ENCODE results near the gene DDX43. TPM values are rescaled to one million over a fixed set of nuclear protein-coding genes. Genes with fewer than 3 reads are reported as not detected.
A peak's percentile ranks its signal among the peaks of the same experiment; 100 is the strongest.

DDX43 gene
- total and polyA plus RNA-seq, 10 of the 15 experiments (the other 5 are each of a cell fraction or from before 2014, with no cell fraction given) = 0.12 TPM; not detected in 9

DNA sequence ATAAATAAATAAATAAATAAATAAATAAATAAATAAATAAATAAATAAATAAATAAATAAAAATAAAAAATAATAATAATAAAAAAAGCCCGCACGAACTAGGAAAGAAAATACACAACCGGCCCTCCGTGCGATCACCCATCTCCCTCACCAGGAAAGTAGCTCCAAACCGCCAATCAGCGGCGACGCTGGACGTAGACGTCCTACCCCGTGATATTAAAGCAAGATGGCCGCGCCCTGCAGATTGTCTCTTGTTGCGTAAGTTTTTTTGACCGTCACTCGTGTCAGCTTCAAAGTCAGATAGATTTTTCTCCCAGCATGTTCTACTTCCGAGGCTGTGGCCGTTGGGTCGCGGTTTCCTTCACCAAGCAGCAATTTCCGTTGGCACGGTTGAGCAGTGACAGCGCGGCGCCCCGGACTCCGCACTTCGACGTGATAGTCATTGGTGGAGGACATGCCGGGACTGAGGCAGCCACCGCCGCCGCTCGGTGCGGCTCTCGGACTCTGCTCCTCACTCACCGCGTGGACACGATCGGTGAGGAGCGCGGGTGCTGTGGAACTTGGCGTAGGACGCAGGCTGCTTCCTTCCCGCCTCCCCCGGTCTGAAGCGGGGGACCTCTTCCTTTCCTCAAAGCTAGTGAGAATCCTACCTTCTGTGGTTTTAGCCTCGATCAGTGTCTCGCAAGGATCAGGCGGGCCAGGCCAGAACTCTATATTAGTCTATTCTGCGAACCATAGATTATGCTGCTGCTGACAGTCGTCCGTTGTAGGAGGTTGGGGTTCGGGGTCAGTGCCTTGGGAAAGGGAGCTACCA, 67.1 kb downstream of the DDX43 start, which contains the start of gene MTO1 (continued):
- TF ChIP-seq NRF1 (conservative IDR thresholded peaks at IDR 0.05; ENCODE audit: low read depth, low read length) = no peak
- no peak for TF ChIP-seq BCL3 (IDR thresholded peaks at IDR 0.05; ENCODE audit: borderline replicate concordance, insufficient read depth, low read depth, low read length, poor library complexity, severe bottlenecking)
- TF ChIP-seq SRF (IDR thresholded peaks at IDR 0.05; ENCODE audit: low read depth in 2 of 2, low read length in 2 of 2) = no peak
- TF ChIP-seq CHD4 (IDR thresholded peaks at IDR 0.05) = no peak
- TF ChIP-seq TCF7 (IDR thresholded peaks at IDR 0.05; ENCODE audit: borderline replicate concordance) = no peak
- TF ChIP-seq, protein P1, sequence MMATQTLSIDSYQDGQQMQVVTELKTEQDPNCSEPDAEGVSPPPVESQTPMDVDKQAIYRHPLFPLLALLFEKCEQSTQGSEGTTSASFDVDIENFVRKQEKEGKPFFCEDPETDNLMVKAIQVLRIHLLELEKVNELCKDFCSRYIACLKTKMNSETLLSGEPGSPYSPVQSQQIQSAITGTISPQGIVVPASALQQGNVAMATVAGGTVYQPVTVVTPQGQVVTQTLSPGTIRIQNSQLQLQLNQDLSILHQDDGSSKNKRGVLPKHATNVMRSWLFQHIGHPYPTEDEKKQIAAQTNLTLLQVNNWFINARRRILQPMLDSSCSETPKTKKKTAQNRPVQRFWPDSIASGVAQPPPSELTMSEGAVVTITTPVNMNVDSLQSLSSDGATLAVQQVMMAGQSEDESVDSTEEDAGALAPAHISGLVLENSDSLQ (IDR thresholded peaks at IDR 0.05) = peak; percentile 79
- no peak for TF ChIP-seq SMAD1 (IDR thresholded peaks at IDR 0.05; ENCODE audit: low read depth, partially characterized antibody)
- no peak for TF ChIP-seq SUPT20H (IDR thresholded peaks at IDR 0.05; ENCODE audit: borderline replicate concordance, control insufficient read depth, low read depth, low read length)
- TF ChIP-seq IKZF1 (conservative IDR thresholded peaks at IDR 0.05) = peak; percentile 74
- TF ChIP-seq SPI1 (IDR thresholded peaks at IDR 0.05; ENCODE audit: borderline replicate concordance, insufficient read depth, low read depth, low read length) = no peak
- no peak for TF ChIP-seq RELA (IDR thresholded peaks at IDR 0.05; ENCODE audit: borderline replicate concordance, partially characterized antibody)
- TF ChIP-seq BRCA1 (IDR thresholded peaks at IDR 0.05; ENCODE audit: low read depth, low read length) = no peak
- TF ChIP-seq, protein P2, sequence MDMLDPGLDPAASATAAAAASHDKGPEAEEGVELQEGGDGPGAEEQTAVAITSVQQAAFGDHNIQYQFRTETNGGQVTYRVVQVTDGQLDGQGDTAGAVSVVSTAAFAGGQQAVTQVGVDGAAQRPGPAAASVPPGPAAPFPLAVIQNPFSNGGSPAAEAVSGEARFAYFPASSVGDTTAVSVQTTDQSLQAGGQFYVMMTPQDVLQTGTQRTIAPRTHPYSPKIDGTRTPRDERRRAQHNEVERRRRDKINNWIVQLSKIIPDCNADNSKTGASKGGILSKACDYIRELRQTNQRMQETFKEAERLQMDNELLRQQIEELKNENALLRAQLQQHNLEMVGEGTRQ (IDR thresholded peaks at IDR 0.05; ENCODE audit: borderline replicate concordance, low read depth, low read length) = no peak
- no peak for TF ChIP-seq SUZ12 (IDR thresholded peaks at IDR 0.05; ENCODE audit: unreplicated experiment)
- TF ChIP-seq ZNF384 (IDR thresholded peaks at IDR 0.05; ENCODE audit: borderline replicate concordance, low read depth, low read length) = no peak
- TF ChIP-seq, protein P3, sequence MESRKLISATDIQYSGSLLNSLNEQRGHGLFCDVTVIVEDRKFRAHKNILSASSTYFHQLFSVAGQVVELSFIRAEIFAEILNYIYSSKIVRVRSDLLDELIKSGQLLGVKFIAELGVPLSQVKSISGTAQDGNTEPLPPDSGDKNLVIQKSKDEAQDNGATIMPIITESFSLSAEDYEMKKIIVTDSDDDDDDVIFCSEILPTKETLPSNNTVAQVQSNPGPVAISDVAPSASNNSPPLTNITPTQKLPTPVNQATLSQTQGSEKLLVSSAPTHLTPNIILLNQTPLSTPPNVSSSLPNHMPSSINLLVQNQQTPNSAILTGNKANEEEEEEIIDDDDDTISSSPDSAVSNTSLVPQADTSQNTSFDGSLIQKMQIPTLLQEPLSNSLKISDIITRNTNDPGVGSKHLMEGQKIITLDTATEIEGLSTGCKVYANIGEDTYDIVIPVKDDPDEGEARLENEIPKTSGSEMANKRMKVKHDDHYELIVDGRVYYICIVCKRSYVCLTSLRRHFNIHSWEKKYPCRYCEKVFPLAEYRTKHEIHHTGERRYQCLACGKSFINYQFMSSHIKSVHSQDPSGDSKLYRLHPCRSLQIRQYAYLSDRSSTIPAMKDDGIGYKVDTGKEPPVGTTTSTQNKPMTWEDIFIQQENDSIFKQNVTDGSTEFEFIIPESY (IDR thresholded peaks at IDR 0.05) = no peak
- peak; percentile 59 for TF ChIP-seq GATAD2B (conservative IDR thresholded peaks at IDR 0.05; ENCODE audit: low read depth)
- TF ChIP-seq E4F1 (IDR thresholded peaks at IDR 0.05; ENCODE audit: borderline replicate concordance, partially characterized antibody) = no peak
- peak; percentile 82 for TF ChIP-seq NFYB (IDR thresholded peaks at IDR 0.05; ENCODE audit: insufficient read depth, low read depth, low read length)
